ENCODE measurements around the gene RLN3. TPM values are rescaled to one million over a fixed set of nuclear protein-coding genes. Genes with fewer than 3 reads are reported as not detected.

RLN3 gene
- total RNA-seq, 1 experiment from 2014 or later, result not detected

GRCh38 chr19:13986348-13986904 lies 41.5 kb upstream of the RLN3 start:
- Histone ChIP-seq H3K36me3 (no peaks in the 10 kb centered on the region), H3K9me3 (replicated peaks) (no peaks in the 10 kb centered on the region), H3K4me3 (no peak overlapping the region), H3K27me3 (no peaks in the 10 kb centered on the region), H3K27ac (peak overlapping the region; percentile 8; the same call in 1 of the 2 replicates), H3K4me1 (peaks cover 16% of the 10 kb centered on the region)
- DNase-seq, result peak; percentile 67 to 69

- DNase-seq, result no peak
- H3K9me3 ChIP-seq (replicated peaks), result no peaks in the 10 kb centered on the region
- H3K27me3 ChIP-seq, result no peaks in the 10 kb centered on the region
- peaks cover 16% of the 10 kb centered on the region for H3K4me1 ChIP-seq
- H3K27ac ChIP-seq, result peak overlapping the region; percentile 8; the same call in 1 of the 2 replicates
- H3K36me3 ChIP-seq, result no peaks in the 10 kb centered on the region
- no peak overlapping the region for H3K4me3 ChIP-seq
Measured at GRCh38 chr19:13987101-13987890, 40.7 kb upstream of the RLN3 start.

GRCh38 chr19:13989487-13989886 lies 38.5 kb upstream of the RLN3 start:
- no peaks in the 10 kb centered on the region for H3K36me3 ChIP-seq
- H3K9me3 ChIP-seq (replicated peaks), result no peaks in the 10 kb centered on the region
- peaks cover 16% of the 10 kb centered on the region for H3K4me1 ChIP-seq
- H3K4me3 ChIP-seq, result no peak overlapping the region
- DNase-seq, result no peak
- no peak overlapping the region for H3K27ac ChIP-seq
- no peaks in the 10 kb centered on the region for H3K27me3 ChIP-seq

GRCh38 chr19:13990085-13990484 lies 37.9 kb upstream of the RLN3 start:
- no peak for DNase-seq
- Histone ChIP-seq H3K9me3 (replicated peaks) (no peaks in the 10 kb centered on the region), H3K4me3 (no peak overlapping the region), H3K4me1 (peaks cover 16% of the 10 kb centered on the region), H3K27me3 (no peaks in the 10 kb centered on the region), H3K36me3 (no peaks in the 10 kb centered on the region), H3K27ac (no peak overlapping the region)

GRCh38 chr19:13992025-13992424 lies 35.9 kb upstream of the RLN3 start:
- Histone ChIP-seq H3K36me3 (no peaks in the 10 kb centered on the region), H3K27me3 (no peaks in the 10 kb centered on the region), H3K27ac (no peak overlapping the region), H3K4me1 (peaks cover 5% of the 10 kb centered on the region), H3K4me3 (no peak overlapping the region), H3K9me3 (replicated peaks) (no peaks in the 10 kb centered on the region)
- no peak for DNase-seq

GRCh38 chr19:13993590-13994300 lies 34.2 kb upstream of the RLN3 start:
- H3K36me3 ChIP-seq, result no peaks in the 10 kb centered on the region
- no peaks in the 10 kb centered on the region for H3K27me3 ChIP-seq
- H3K4me1 ChIP-seq, result no peaks in the 10 kb centered on the region
- H3K9me3 ChIP-seq (replicated peaks), result peaks cover 1% of the 10 kb centered on the region
- no peak overlapping the region for H3K4me3 ChIP-seq
- no peak overlapping the region for H3K27ac ChIP-seq
- no peak for DNase-seq

GRCh38 chr19:13995017-13995728 lies 32.8 kb upstream of the RLN3 start:
- H3K27me3 ChIP-seq, result no peaks in the 10 kb centered on the region
- no peak overlapping the region for H3K27ac ChIP-seq
- no peaks in the 10 kb centered on the region for H3K4me1 ChIP-seq
- DNase-seq, result no peak
- H3K9me3 ChIP-seq (replicated peaks), result peaks cover 9% of the 10 kb centered on the region
- H3K4me3 ChIP-seq, result no peak overlapping the region
- H3K36me3 ChIP-seq, result peaks cover 2% of the 10 kb centered on the region; the same call in 1 of the 2 replicates

- Histone ChIP-seq H3K36me3 (peaks cover 2% of the 10 kb centered on the region; the same call in 1 of the 2 replicates), H3K27ac (no peak overlapping the region), H3K4me3 (no peak overlapping the region), H3K9me3 (replicated peaks) (peaks cover 9% of the 10 kb centered on the region), H3K4me1 (no peaks in the 10 kb centered on the region), H3K27me3 (no peaks in the 10 kb centered on the region)
- no peak for DNase-seq
Measured at GRCh38 chr19:13995878-13996765, 31.8 kb upstream of the RLN3 start.

GRCh38 chr19:13996928-13997630 lies 30.9 kb upstream of the RLN3 start:
- no peak overlapping the region for H3K27ac ChIP-seq
- DNase-seq, result no peak
- H3K4me3 ChIP-seq, result no peak overlapping the region
- H3K4me1 ChIP-seq, result no peaks in the 10 kb centered on the region
- H3K9me3 ChIP-seq (replicated peaks), result peaks cover 9% of the 10 kb centered on the region
- H3K36me3 ChIP-seq, result peaks cover 2% of the 10 kb centered on the region; the same call in 1 of the 2 replicates
- H3K27me3 ChIP-seq, result no peaks in the 10 kb centered on the region

GRCh38 chr19:13997631-13997962 lies 30.4 kb upstream of the RLN3 start:
- no peak for DNase-seq
- Histone ChIP-seq H3K27ac (no peak overlapping the region), H3K9me3 (replicated peaks) (peaks cover 9% of the 10 kb centered on the region), H3K4me3 (no peak overlapping the region), H3K27me3 (no peaks in the 10 kb centered on the region), H3K36me3 (peaks cover 2% of the 10 kb centered on the region; the same call in 1 of the 2 replicates), H3K4me1 (no peaks in the 10 kb centered on the region)

GRCh38 chr19:13998426-13998825 lies 29.5 kb upstream of the RLN3 start:
- no peak overlapping the region for H3K4me3 ChIP-seq
- no peaks in the 10 kb centered on the region for H3K4me1 ChIP-seq
- DNase-seq, result no peak
- peaks cover 2% of the 10 kb centered on the region; the same call in 1 of the 2 replicates for H3K36me3 ChIP-seq
- H3K27me3 ChIP-seq, result no peaks in the 10 kb centered on the region
- H3K27ac ChIP-seq, result no peak overlapping the region
- peaks cover 9% of the 10 kb centered on the region for H3K9me3 ChIP-seq (replicated peaks)

- no peaks in the 10 kb centered on the region for H3K27me3 ChIP-seq
- H3K9me3 ChIP-seq (replicated peaks), result peaks cover 9% of the 10 kb centered on the region
- H3K27ac ChIP-seq, result no peak overlapping the region
- no peaks in the 10 kb centered on the region for H3K4me1 ChIP-seq
- H3K36me3 ChIP-seq, result peaks cover 2% of the 10 kb centered on the region; the same call in 1 of the 2 replicates
- H3K4me3 ChIP-seq, result no peak overlapping the region
- no peak for DNase-seq
Measured at GRCh38 chr19:13999085-13999484, 28.9 kb upstream of the RLN3 start.

- Histone ChIP-seq H3K27me3 (no peaks in the 10 kb centered on the region), H3K4me3 (no peak overlapping the region), H3K9me3 (replicated peaks) (peaks cover 9% of the 10 kb centered on the region), H3K36me3 (peaks cover 2% of the 10 kb centered on the region; the same call in 1 of the 2 replicates), H3K4me1 (no peaks in the 10 kb centered on the region), H3K27ac (no peak overlapping the region)
- no peak for DNase-seq
Measured at GRCh38 chr19:14000691-14001375, 27.1 kb upstream of the RLN3 start.
